Neural progenitor cell (in vitro differentiated cells): ENCODE measurements around the gene RAB3IL1.

Experiments used
- CTCF ChIP-seq: fragments of 200-600 bp; sonication (generic); IDR thresholded peaks from 2 replicates; pipeline ENCODE4 v1.5.1; 2017; ENCODE audit warnings: antibody characterized with exemption, mild to moderate bottlenecking
- EZH2phosphoT487 ChIP-seq: fragments of 200-600 bp; sonication (generic); IDR thresholded peaks from 2 replicates; pipeline ENCODE4 v1.6.1; 2017; ENCODE audit warnings: antibody characterized with exemption

- no peak for TF ChIP-seq CTCF
- TF ChIP-seq EZH2phosphoT487 = no peak
Observed at GRCh38 chr11:61908730-61909316, 8.5 kb downstream of the RAB3IL1 start.
